Globus pallidus (tissue), 1 donor: ENCODE measurements around the gene TDRD3.
"Not testable (repeated sequence)": the region's sequence is repeated elsewhere in the genome, so short reads cannot be mapped to it uniquely, and the experiment has no call there.

ENCODE experiments used
- DNase-seq: peaks from one replicate; pipeline ENCODE4 v3.0.0-alpha.2; 2015; ENCODE audit warnings: low spot score

The TDRD3 gene

GRCh38 chr13:60396783-60397703, at the start of gene TDRD3:
Gene TDRD3 (plus strand): TSS chr13:60397220. CDS start chr13:60397365, 145 bp downstream.
- peak; percentile 91 for DNase-seq

GRCh38 chr13:60347690-60348089, 49.3 kb upstream of the TDRD3 start:
- DNase-seq, result no peak

- no peak for DNase-seq
Observed at GRCh38 chr13:60348097-60348496, 48.9 kb upstream of the TDRD3 start.

- DNase-seq, result no peak
Observed at GRCh38 chr13:60351326-60351725, 45.7 kb upstream of the TDRD3 start.

GRCh38 chr13:60351855-60352615, 45.0 kb upstream of the TDRD3 start:
- no peak for DNase-seq

- DNase-seq, result no peak
Observed at GRCh38 chr13:60352644-60353043, 44.4 kb upstream of the TDRD3 start.

- no peak for DNase-seq
Observed at GRCh38 chr13:60355056-60355455, 42.0 kb upstream of the TDRD3 start.

- no peak for DNase-seq
Observed at GRCh38 chr13:60356970-60357369, 40.0 kb upstream of the TDRD3 start.

GRCh38 chr13:60358453-60358852, 38.6 kb upstream of the TDRD3 start:
- DNase-seq, result no peak

GRCh38 chr13:60363288-60363687, 33.7 kb upstream of the TDRD3 start:
- no peak for DNase-seq

GRCh38 chr13:60369242-60369641, 27.8 kb upstream of the TDRD3 start:
- DNase-seq, result no peak

GRCh38 chr13:60370343-60370742, 26.7 kb upstream of the TDRD3 start:
- DNase-seq, result no peak

- no peak for DNase-seq
Observed at GRCh38 chr13:60372141-60372540, 24.9 kb upstream of the TDRD3 start.

- not testable (repeated sequence) for DNase-seq
Observed at GRCh38 chr13:60379282-60379681, 17.7 kb upstream of the TDRD3 start.

GRCh38 chr13:60379837-60380565, 17.0 kb upstream of the TDRD3 start:
- no peak for DNase-seq

GRCh38 chr13:60384911-60385310, 12.1 kb upstream of the TDRD3 start:
- no peak for DNase-seq

GRCh38 chr13:60386250-60386649, 10.8 kb upstream of the TDRD3 start:
- no peak for DNase-seq

- no peak for DNase-seq
Observed at GRCh38 chr13:60392131-60392530, 4.9 kb upstream of the TDRD3 start.

- peak; percentile 95 for DNase-seq
Observed at GRCh38 chr13:60395971-60396782, 843 bp upstream of the TDRD3 start.

GRCh38 chr13:60397704-60398378, 821 bp downstream of the TDRD3 start:
- DNase-seq, result peak; percentile 54

- no peak for DNase-seq
Observed at GRCh38 chr13:60398379-60398891, 1.4 kb downstream of the TDRD3 start.
